GM12865 (cell line): ENCODE data around the gene PYDC1.
"Not testable (repeated sequence)": the region's sequence is repeated elsewhere in the genome, so short reads cannot be mapped to it uniquely, and the experiment has no call there.

Experiments
- DNase-seq: peaks from one replicate; pipeline ENCODE4 v3.0.0; 2010; ENCODE audit warnings: low read depth
- H3K4me3 ChIP-seq: 2 replicates; pipeline ENCODE4 v1.5.1; 2011; ENCODE audit warnings: mild to moderate bottlenecking, low read depth, low read length, control low read depth
- CTCF ChIP-seq: IDR thresholded peaks from 2 replicates; pipeline ENCODE4 v1.5.1; 2011; ENCODE audit warnings: low read length, control low read depth, low read depth, inconsistent platforms; ENCODE audit not compliant: insufficient read depth; ENCODE audit errors: missing control alignments

PYDC1 gene

GRCh38 chr16:31199430-31200041, 17.4 kb downstream of the PYDC1 start:
- H3K4me3 ChIP-seq, result no peak overlapping the region
- TF ChIP-seq CTCF, result no peak
- DNase-seq, result no peak

- TF ChIP-seq CTCF, result no peak
- DNase-seq, result no peak
- no peak overlapping the region for H3K4me3 ChIP-seq
Measured at GRCh38 chr16:31198207-31198882, 18.6 kb downstream of the PYDC1 start.

GRCh38 chr16:31196324-31197088, 20.4 kb downstream of the PYDC1 start:
- no peak for DNase-seq
- no peak overlapping the region for H3K4me3 ChIP-seq
- TF ChIP-seq CTCF, result no peak

GRCh38 chr16:31195861-31196260, 21.1 kb downstream of the PYDC1 start:
- H3K4me3 ChIP-seq, DNase-seq: not testable (repeated sequence)

DNA sequence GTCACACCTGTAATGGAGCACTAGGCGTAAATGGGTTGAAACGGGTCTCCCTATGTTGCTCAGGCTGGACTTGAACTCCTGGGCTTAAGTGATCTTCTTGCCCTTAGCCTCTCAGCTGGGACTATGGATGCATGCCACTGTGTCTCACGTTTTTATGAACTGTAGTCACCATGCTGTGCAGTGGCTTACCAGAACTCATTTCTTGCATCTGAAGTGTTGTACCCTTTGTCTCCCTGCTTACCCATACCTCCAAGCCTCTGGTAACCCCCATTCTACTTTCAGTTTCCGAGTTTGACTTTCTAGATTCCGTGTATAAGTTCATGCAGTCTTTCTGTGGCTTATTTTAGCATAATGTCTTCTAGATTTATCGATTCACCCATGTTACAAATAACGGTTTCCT, 22.0 kb downstream of the PYDC1 start:
- DNase-seq, result no peak
- TF ChIP-seq CTCF, result no peak
- no peak overlapping the region for H3K4me3 ChIP-seq

DNA sequence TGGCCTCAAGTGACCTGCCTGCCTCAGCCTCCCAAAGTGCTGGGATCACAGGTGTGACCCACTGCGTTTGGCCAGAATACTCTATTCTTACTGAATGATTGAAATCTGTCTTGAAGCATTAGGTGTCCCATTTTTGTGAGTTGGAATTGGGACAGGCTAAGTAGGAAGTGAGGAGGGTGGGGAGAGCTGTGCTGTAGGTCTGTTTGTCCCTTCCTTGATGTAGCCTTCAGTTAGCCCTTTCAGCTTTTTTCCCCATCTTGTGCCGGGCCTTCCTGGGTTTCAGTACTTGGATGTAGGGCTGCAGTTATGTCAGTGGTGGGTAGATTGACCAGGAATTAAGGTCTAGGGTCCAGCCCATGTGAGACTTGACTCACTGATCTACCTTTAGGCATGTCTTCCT, 23.1 kb downstream of the PYDC1 start:
- no peak overlapping the region for H3K4me3 ChIP-seq
- TF ChIP-seq CTCF, result no peak
- no peak for DNase-seq

DNA sequence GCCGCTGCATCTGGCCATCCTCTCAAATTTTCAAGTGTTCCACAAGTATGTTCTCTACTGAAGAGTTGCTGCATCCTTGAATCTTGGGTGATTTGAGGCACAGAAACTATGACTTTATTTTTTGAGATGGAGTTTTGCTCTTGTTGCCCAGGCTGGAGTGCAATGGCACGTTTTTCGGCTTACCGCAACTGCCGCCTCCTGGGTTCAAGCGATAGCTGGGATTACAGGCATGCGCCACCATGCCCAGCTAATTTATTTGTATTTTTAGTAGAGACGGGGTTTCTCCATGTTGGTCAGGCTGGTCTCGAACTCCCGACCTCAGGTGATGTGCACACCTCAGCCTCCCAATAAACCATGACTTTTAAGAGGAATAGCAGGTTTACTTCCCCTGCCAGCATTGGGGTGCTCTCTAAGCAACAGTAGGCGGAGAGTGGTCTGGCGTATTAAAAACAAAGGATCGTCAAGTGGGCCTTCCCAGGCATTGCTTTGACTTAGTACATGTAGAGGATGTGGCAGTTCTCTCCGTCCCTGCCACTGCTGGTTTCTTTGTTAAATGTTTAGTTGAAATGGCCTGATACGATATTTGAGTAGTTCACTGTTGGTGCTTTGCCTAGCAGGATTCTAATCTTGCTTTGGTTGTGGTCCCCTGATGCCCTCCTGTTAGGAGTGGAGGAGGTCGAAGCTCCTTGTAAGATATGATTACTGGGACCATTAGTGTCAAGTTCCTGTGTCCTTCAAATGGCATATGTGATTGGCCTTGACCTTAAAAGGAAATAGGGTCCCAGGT, 23.9 kb downstream of the PYDC1 start:
- no peak for DNase-seq
- TF ChIP-seq CTCF, result no peak
- H3K4me3 ChIP-seq, result no peak overlapping the region
